ENCODE measurements around the gene FRAS1.

DNA sequence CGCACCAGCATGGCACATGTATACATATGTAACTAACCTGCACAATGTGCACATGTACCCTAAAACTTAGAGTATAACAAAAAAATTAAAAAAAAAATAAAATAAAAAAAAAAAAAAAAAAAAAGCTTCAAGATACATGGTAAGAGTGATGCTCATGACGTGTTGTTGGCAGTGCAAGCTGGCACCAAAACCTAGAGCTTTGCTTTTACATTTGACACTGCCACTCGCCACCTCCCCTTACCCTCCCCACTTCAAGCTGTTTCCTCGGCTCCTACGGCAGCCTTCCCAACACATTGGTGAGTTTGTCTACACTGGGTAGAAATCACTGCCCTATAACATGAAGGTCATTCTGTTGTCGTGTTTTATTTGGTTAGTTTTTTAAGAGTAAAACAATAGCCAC lies 296.8 kb downstream of the FRAS1 start:
- TF ChIP-seq POLR2A (IDR thresholded peaks at IDR 0.05) (no peak), POLR2AphosphoS5 (IDR thresholded peaks at IDR 0.05; ENCODE audit: insufficient read depth in 1 of 2, low read depth in 1 of 2) (no peak)
- TF ChIP-seq, protein P1, sequence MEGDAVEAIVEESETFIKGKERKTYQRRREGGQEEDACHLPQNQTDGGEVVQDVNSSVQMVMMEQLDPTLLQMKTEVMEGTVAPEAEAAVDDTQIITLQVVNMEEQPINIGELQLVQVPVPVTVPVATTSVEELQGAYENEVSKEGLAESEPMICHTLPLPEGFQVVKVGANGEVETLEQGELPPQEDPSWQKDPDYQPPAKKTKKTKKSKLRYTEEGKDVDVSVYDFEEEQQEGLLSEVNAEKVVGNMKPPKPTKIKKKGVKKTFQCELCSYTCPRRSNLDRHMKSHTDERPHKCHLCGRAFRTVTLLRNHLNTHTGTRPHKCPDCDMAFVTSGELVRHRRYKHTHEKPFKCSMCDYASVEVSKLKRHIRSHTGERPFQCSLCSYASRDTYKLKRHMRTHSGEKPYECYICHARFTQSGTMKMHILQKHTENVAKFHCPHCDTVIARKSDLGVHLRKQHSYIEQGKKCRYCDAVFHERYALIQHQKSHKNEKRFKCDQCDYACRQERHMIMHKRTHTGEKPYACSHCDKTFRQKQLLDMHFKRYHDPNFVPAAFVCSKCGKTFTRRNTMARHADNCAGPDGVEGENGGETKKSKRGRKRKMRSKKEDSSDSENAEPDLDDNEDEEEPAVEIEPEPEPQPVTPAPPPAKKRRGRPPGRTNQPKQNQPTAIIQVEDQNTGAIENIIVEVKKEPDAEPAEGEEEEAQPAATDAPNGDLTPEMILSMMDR (IDR thresholded peaks at IDR 0.05): no peak

Measured in vagina (tissue), 2 donors.